Measurements from ENCODE around the gene AQP5.

Gene AQP5

DNA sequence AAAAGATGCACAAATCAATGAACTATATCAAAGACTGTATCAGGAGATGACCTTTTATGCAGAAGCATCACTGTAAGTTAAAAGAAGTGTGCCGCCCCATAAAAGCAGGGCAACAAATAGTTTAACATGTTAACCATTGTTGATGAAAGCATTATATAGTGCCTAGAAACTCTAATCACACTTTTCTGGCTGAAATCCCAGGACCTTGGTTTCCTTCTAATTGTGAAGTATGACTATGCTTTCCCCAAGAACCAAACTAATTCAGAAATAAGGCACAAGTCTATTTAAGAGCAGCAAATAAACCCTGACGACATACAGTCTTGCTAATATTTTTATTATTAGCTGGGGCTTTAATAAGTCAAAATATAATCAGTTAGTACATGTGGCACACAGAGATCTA, 41.9 kb downstream of the AQP5 start:
- no peak for TF ChIP-seq CTCF (IDR thresholded peaks at IDR 0.05; ENCODE audit: control insufficient read depth, insufficient read depth, low read depth, low read length, missing control alignments)
- DNase-seq (ENCODE audit: low read depth), result no peak
- H3K4me3 ChIP-seq (ENCODE audit: control insufficient read depth, low read depth, low read length), result no peak overlapping the region

DNA sequence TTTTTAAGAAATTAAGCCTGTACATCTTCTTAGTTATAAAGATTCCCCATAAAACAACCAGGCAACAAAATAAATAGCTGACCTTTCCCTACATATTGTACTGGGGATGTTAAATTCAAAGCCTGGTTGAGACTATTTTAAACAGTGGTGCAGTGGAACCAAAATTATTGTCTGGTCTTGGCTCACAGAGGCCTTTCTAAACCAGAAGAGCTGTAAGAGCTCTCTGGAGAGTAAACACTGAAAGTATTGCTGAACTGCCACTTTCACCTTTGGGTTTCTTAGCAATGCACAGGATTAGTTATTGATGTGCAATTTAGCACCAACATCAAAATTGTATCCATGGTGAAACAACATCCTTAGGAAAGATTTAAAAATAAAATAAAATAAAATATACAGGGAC, 43.0 kb downstream of the AQP5 start:
- no peak for DNase-seq (ENCODE audit: low read depth)
- TF ChIP-seq CTCF (IDR thresholded peaks at IDR 0.05; ENCODE audit: control insufficient read depth, insufficient read depth, low read depth, low read length, missing control alignments), result no peak
- no peak overlapping the region for H3K4me3 ChIP-seq (ENCODE audit: control insufficient read depth, low read depth, low read length)

DNA sequence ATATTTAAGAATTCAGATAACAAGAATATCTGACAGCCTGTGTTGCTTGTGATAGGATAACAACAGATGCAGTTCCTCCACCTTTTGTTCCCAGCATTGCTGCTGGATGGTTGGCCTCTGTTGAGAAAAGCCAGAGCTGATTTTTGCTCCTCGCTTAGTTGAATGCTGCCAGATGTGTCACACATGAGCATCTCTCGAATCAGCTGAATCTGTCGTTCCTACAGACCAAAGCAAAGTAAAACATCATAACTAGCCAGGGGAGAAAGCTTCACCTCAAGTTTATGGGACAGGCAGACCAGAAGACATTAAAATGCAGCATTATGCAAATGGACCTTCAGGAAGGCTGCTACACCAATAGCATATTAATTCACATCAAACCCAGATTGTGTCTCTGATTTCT, 43.5 kb downstream of the AQP5 start:
- H3K4me3 ChIP-seq (ENCODE audit: control insufficient read depth, low read depth, low read length), result no peak overlapping the region
- TF ChIP-seq CTCF (IDR thresholded peaks at IDR 0.05; ENCODE audit: control insufficient read depth, insufficient read depth, low read depth, low read length, missing control alignments), result no peak
- DNase-seq (ENCODE audit: low read depth), result no peak

- no peak for TF ChIP-seq CTCF (IDR thresholded peaks at IDR 0.05; ENCODE audit: control insufficient read depth, insufficient read depth, low read depth, low read length, missing control alignments)
- no peak overlapping the region for H3K4me3 ChIP-seq (ENCODE audit: control insufficient read depth, low read depth, low read length)
- DNase-seq (ENCODE audit: low read depth), result no peak
These were observed 44.6 kb downstream of the AQP5 start for GRCh38 chr12:50006280-50006679.

GRCh38 chr12:50006754-50007442, 45.2 kb downstream of the AQP5 start:
- no peak for DNase-seq (ENCODE audit: low read depth)
- H3K4me3 ChIP-seq (ENCODE audit: control insufficient read depth, low read depth, low read length), result no peak overlapping the region
- TF ChIP-seq CTCF (IDR thresholded peaks at IDR 0.05; ENCODE audit: control insufficient read depth, insufficient read depth, low read depth, low read length, missing control alignments), result no peak

GRCh38 chr12:50013361-50014147, 51.9 kb downstream of the AQP5 start:
- DNase-seq (ENCODE audit: low read depth), result no peak
- H3K4me3 ChIP-seq (ENCODE audit: control insufficient read depth, low read depth, low read length), result no peak overlapping the region
- no peak for TF ChIP-seq CTCF (IDR thresholded peaks at IDR 0.05; ENCODE audit: control insufficient read depth, insufficient read depth, low read depth, low read length, missing control alignments)

All from AG09309 (cell line).